ENCODE data around the gene VAV3. TPM values are rescaled to one million over a fixed set of nuclear protein-coding genes. Genes with fewer than 3 reads are reported as not detected.
"Not testable (repeated sequence)": the region's sequence is repeated elsewhere in the genome, so short reads cannot be mapped to it uniquely, and the experiment has no call there.

VAV3 gene
- polyA plus RNA-seq, 4 donors, result 114 to 148 (median 128) TPM

- peak in 1 of 4 donors; percentile 15 for DNase-seq (ENCODE audit: low read depth in 4 of 4, low spot score in 2 of 4)
These were observed 69.4 kb downstream of the VAV3 start for GRCh38 chr1:107895403-107896191.

GRCh38 chr1:107894605-107895004 is 70.4 kb downstream of the VAV3 start:
- DNase-seq (ENCODE audit: low read depth in 4 of 4, low spot score in 2 of 4), result no peak

GRCh38 chr1:107893350-107893749 is 71.6 kb downstream of the VAV3 start:
- DNase-seq (ENCODE audit: low read depth in 4 of 4, low spot score in 2 of 4), result not testable (repeated sequence)

DNA sequence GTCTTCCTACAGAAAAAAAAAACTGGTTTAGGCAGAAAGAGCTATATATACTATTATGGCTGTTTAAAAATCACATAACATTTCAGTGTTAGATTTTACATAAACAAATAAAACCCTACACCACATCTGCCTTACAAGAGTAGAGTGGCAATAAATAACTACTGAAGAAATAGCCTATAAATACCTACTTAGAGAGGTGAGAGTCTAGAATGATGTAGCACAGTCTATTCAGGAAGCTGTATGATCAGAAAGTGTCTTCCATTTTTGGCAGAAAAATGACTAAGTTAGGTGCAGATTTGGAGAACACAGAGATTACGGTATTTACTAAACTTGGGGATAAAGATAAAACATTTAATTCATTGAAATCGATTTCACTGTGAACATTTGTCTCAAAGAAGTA is 75.5 kb downstream of the VAV3 start:
- DNase-seq (ENCODE audit: low read depth in 4 of 4, low spot score in 2 of 4), result no peak

DNA sequence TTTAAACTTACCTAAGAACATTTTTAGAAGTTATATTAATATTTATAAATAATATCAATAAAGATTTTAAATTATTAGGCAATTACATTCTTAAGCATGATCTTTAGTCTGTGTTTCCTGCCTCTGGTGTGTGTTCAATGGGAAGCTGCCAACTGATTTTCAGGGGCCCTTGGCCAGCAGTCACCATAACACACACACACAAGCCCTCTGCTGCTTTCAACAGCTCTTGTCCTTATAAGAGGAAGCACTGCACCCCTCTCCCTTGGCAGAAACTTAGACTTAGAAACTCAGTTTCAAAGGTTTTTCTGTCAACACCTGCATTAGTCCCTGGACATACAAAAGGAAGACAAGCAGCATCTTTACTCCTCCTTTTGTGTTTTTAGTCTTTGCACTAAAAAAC is 81.4 kb downstream of the VAV3 start:
- DNase-seq (ENCODE audit: low read depth in 4 of 4, low spot score in 2 of 4), result no peak

- DNase-seq (ENCODE audit: low read depth in 4 of 4, low spot score in 2 of 4), result no peak
These were observed 85.1 kb downstream of the VAV3 start for GRCh38 chr1:107879927-107880326.

DNA sequence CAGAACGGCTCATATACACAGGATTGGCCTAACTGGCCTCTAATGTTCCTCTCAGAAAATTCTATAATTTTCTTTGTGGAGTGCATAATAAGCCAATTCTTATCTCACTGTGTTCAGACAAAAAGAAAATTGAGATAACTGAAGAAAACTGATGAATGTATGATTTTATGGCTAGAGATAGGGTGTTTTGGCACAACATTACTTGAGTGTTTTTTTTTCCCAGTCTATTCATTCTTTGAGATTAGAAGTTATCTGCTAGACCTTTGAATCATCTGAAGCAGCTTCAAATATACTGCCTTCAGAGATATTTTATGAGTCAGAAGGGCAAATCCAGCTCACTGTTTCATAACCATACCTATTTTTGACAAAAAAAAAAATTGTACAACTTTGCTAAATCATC is 85.6 kb downstream of the VAV3 start:
- no peak for DNase-seq (ENCODE audit: low read depth in 4 of 4, low spot score in 2 of 4)

GRCh38 chr1:107877745-107878144 is 87.2 kb downstream of the VAV3 start:
- DNase-seq (ENCODE audit: low read depth in 4 of 4, low spot score in 2 of 4), result no peak

GRCh38 chr1:107877092-107877491 is 87.9 kb downstream of the VAV3 start:
- DNase-seq (ENCODE audit: low read depth in 4 of 4, low spot score in 2 of 4), result no peak

DNA sequence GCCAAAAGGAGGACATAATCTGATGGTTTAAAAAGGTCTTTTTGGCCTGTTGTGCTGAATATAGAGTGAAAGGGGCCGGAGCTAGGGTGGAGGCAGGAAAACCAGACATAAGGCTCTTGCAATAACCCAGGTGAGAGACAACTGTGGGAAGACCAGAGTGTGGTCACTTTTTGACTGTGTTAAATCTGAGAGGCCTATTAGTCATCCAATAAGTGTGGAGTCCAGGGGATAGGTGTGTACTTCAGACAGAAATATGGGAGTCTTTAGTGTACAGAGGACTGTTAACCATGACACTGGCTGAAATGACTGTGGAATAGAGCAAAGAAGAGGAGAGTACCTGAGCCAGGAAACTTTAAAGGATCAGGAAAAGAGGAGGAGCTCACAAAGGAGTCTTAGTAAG is 89.3 kb downstream of the VAV3 start:
- no peak for DNase-seq (ENCODE audit: low read depth in 4 of 4, low spot score in 2 of 4)

DNA sequence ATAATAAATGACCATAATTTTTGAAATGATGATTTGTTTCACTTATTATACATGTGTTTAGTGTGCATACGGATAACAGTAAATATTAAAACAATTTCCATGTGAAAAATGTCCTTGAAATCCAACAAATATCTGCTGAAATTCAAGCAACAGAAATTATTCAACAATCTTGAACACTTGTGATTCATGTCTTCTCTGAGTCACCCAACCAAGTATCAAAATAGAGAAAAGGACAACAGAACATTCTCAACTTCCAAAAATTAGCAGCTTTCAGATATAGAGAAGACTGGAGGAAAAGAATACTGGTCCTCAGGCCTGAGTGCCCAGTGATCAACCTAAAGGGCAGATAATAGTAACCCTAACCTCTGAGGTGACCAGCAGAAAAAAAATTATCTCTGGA is 90.8 kb downstream of the VAV3 start:
- no peak for DNase-seq (ENCODE audit: low read depth in 4 of 4, low spot score in 2 of 4)

DNA sequence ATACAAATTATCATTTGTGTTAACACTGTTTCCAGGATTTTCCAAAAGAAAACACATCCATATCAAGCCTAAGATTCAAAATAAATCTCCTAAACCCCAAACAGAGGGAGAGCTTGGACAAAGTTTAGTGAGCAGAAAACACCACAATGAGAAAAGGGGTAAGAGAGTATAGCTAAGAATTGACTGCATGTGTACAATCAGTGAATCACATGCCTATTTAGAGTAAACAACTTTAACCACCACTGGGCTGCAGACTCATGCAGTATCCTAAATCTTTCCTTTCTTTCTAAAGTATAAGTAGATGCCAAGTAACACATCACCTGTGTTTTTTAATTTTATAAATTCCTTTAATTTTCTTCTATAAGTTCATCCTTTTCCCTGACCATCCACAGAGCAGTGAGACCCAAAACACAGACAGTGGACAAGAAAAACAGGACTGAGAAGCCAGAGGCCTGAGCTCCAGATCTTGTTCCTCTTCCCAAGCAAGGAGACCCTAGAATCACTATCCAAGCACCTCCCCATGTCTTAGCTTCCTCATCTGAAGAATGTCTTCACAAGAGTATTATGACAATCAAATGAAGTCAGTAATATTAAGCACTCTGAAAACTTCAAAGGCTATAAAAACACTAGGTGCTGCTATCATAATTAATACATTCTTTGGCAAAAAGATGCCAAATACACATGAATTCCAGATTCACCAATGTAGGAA is 93.1 kb downstream of the VAV3 start:
- DNase-seq (ENCODE audit: low read depth in 4 of 4, low spot score in 2 of 4), result no peak

DNA sequence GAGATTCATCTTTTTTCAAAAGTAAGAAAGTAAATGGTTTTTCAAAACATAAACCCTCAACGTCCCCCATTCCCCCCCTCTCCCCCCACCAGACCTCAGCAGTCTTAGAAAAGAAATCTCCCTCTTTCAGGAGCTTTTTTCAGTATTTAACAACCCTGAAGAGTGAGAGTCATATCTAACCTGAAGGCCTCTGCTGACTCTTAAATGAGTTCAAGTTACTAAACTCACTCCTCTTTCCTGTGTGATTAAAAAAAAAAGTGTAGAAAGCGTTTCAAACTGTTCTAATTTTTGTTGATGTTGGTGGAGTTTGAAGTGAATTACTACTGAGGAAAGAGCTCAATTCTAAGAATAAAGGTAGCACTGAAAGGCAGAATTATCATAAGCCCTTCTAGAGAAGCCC is 93.7 kb downstream of the VAV3 start:
- no peak for DNase-seq (ENCODE audit: low read depth in 4 of 4, low spot score in 2 of 4)

GRCh38 chr1:107870696-107871095 is 94.3 kb downstream of the VAV3 start:
- DNase-seq (ENCODE audit: low read depth in 4 of 4, low spot score in 2 of 4), result no peak

GRCh38 chr1:107867897-107868296 is 97.1 kb downstream of the VAV3 start:
- DNase-seq (ENCODE audit: low read depth in 4 of 4, low spot score in 2 of 4), result no peak

DNA sequence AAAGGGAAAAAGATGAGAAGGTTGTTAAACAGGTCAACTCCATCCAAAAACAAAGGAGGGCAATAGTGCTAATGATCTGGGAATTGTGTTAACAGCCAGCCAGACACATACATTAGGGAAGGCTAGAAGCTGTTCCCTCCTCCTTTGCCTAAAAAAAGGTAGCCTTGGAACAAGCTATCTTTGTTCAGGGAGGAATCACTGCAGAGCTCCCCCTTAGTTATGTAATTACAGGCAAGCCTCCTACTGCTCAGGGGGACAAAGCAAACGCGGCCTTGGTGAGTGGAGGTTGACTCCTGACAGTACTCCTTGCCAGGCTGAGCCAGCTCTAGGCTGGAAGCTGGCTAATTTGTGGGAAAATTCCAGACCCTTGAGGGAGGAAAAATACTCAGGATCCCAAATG is 97.6 kb downstream of the VAV3 start:
- no peak for DNase-seq (ENCODE audit: low read depth in 4 of 4, low spot score in 2 of 4)

- no peak for DNase-seq (ENCODE audit: low read depth in 4 of 4, low spot score in 2 of 4)
These were observed 98.1 kb downstream of the VAV3 start for GRCh38 chr1:107866870-107867269.

GRCh38 chr1:107865627-107866026 is 99.4 kb downstream of the VAV3 start:
- DNase-seq (ENCODE audit: low read depth in 4 of 4, low spot score in 2 of 4), result no peak

DNA sequence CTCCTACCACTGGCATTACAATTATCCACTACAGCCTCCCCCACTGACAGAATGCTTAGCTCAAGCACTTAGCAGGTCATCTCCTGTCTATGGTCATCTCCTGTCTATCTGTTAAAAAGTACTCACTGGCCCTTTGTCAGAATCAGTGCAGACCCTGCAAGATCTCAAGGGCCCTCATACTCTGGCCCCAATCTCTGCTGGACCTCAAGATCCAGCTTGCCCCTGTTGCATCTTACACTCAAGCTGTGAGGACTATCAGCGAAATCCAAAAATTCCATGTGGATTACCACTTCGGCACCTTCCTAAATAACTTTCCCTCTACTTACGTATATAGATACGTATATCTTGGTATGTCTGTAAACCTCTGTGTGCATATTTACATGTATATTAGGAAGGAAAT is 101.6 kb downstream of the VAV3 start:
- no peak for DNase-seq (ENCODE audit: low read depth in 4 of 4, low spot score in 2 of 4)

DNA sequence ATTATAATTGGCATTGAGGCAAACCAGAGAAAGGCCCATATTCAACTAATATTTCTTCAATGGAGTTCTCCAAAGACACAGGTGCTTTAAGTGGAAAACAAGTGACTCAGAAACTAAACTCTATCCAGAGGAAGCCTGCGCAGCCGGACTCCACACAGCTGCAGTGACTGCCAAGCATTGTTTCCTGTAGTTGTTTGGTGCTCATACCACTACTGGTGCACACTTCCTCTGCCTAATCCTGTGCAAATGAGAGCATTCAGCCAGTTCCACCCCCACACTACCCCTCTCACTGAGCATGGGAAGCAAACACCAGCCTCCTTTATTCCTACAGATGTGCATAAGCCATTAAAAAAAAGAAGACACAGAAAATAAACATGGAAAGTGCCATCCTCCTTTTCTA is 102.9 kb downstream of the VAV3 start:
- no peak for DNase-seq (ENCODE audit: low read depth in 4 of 4, low spot score in 2 of 4)

- DNase-seq (ENCODE audit: low read depth in 4 of 4, low spot score in 2 of 4), result no peak
These were observed 106.7 kb downstream of the VAV3 start for GRCh38 chr1:107858323-107858722.

- no peak for DNase-seq (ENCODE audit: low read depth in 4 of 4, low spot score in 2 of 4)
These were observed 113.6 kb downstream of the VAV3 start for GRCh38 chr1:107851418-107851817.

All from left renal cortex interstitium (tissue), 4 donors.